GM21390 (cell line): ENCODE data around the gene TTC36.
A peak's percentile ranks its signal among the peaks of the same experiment; 100 is the strongest.
"Not testable (repeated sequence)": the region's sequence is repeated elsewhere in the genome, so short reads cannot be mapped to it uniquely, and the experiment has no call there.

ENCODE experiments used
- ATAC-seq: cut with Tn5 transposase; IDR thresholded peaks from one replicate; pipeline ENCODE4 v1.9.1; 2021; ENCODE audit not compliant: unreplicated experiment

The TTC36 gene, protein sequence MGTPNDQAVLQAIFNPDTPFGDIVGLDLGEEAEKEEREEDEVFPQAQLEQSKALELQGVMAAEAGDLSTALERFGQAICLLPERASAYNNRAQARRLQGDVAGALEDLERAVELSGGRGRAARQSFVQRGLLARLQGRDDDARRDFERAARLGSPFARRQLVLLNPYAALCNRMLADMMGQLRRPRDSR

GRCh38 chr11:118527109-118527508 is at the start of gene TTC36:
Gene TTC36 (plus strand): TSS chr11:118527474. CDS start chr11:118527495, 21 bp downstream.
- no peak for ATAC-seq

- not testable (repeated sequence) for ATAC-seq
Measured at GRCh38 chr11:118481238-118481637, 46.0 kb upstream of the TTC36 start.

- no peak for ATAC-seq
Measured at GRCh38 chr11:118484405-118484804, 42.9 kb upstream of the TTC36 start.

DNA sequence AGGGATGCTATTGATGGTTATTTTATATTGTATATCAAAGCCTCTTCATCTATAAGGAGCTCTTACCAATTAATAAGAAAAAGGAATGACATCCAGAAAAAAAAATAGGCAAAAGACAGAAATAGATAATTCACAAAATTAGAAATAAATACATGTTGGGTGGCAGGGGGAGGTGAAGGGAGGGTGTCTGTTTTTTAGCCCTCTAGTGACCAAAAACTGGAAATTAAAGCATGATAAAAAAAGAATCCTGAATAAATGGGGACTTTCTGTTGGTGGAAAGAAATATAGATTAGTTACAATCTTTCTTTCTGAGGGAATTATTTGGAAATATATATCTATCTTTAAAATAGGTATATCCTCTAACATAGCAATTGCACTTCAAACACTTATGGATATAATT is 42.0 kb upstream of the TTC36 start:
- no peak for ATAC-seq

- no peak for ATAC-seq
Measured at GRCh38 chr11:118488480-118489109, 38.7 kb upstream of the TTC36 start.

- ATAC-seq: no peak
Measured at GRCh38 chr11:118491041-118491440, 36.2 kb upstream of the TTC36 start.

DNA sequence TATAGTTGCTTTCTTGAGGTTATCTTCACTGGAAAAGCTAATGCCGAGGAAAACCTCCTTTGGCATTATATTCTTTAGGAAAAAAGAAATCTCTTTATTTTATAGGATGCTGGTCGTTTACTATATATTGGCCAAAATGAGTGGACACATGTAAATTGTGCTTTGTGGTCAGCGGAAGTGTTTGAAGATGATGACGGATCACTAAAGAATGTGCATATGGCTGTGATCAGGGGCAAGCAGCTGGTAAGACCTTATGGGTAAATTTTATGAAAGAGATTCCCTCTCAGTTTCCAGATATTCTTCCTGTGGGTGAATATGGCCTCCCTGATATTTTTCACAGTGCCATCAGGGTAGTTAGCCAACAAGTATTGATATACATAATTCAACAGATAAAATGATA is 29.4 kb upstream of the TTC36 start:
- no peak for ATAC-seq

GRCh38 chr11:118503216-118503615 is 24.1 kb upstream of the TTC36 start:
- ATAC-seq: no peak

DNA sequence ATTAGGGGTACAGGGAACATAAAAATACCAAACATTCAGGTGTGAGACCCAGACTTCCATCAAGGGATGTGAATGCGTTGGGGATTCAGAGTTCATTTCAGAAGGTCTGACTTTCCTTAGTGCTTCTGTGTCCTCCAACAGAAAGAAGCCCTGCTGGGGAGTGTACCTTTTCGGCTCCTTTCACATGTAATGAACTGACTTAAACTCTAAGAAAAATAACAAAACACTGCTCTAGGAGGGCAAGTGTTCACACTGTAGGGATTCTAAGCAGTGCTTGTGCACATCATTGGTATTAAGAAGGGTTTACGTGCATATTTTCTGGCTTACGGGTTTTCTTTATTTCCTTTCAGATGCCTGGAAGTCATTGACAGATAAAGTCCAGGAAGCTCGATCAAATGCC is 15.7 kb upstream of the TTC36 start:
- ATAC-seq: no peak

- ATAC-seq: no peak
Measured at GRCh38 chr11:118514103-118514502, 13.2 kb upstream of the TTC36 start.

DNA sequence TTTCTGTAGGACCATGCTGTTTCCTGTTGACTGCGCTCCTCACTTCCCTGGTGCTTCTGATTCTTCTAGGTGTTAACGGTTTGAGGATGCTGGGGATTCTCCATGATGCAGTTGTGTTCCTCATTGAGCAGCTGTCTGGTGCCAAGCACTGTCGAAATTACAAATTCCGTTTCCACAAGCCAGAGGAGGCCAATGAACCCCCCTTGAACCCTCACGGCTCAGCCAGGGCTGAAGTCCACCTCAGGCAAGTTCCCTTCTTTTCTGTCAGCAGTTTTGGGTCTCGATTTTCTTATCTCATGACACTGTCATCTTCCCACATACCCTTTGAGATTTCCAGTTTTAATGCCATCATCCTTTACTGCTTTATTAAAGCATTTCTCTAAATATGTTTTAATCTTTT is 7.7 kb upstream of the TTC36 start:
- ATAC-seq: no peak

GRCh38 chr11:118521892-118522311 is 5.4 kb upstream of the TTC36 start:
- no peak for ATAC-seq

- no peak for ATAC-seq
Measured at GRCh38 chr11:118522571-118523072, 4.7 kb upstream of the TTC36 start.

- ATAC-seq: no peak
Measured at GRCh38 chr11:118524356-118524755, 2.9 kb upstream of the TTC36 start.

DNA sequence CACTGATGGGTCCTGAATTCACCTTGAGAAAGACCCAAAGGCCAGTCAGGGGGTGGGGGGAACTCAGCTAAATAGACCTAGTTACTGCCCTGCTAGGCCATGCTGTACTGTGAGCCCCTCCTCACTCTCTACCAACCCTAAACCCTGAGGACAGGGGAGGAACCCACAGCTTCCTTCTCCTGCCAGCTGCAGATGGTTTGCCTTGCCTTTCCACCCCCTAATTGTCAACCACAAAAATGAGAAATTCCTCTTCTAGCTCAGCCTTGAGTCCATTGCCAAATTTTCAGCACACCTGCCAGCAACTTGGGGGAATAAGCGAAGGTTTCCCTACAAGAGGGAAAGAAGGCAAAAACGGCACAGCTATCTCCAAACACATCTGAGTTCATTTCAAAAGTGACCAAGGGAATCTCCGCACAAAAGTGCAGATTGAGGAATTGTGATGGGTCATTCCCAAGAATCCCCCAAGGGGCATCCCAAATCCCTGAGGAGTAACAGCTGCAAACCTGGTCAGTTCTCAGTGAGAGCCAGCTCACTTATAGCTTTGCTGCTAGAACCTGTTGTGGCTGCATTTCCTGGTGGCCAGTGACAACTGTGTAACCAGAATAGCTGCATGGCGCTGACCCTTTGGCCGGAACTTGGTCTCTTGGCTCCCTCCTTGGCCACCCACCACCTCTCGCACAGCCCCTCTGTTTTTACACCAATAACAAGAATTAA is 2.4 kb upstream of the TTC36 start:
- ATAC-seq: no peak

GRCh38 chr11:118526688-118527087 is 586 bp upstream of the TTC36 start:
- ATAC-seq: no peak

DNA sequence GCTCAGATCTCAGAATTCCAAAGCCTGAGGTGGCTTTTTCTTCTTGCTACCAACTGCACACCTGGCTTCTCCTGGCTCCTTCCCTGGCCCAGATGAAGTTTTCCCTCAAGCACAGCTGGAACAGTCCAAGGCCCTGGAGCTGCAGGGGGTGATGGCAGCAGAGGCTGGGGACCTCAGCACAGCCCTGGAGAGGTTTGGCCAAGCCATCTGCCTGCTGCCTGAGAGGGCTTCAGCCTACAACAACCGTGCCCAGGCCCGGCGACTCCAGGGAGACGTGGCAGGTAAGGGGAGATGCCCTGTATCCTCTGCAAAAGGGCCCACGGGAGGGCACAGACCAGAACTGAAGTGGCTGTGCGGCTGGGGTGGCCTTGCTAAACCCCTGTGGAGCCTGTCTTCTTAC is 1.2 kb downstream of the TTC36 start:
- ATAC-seq: no peak

DNA sequence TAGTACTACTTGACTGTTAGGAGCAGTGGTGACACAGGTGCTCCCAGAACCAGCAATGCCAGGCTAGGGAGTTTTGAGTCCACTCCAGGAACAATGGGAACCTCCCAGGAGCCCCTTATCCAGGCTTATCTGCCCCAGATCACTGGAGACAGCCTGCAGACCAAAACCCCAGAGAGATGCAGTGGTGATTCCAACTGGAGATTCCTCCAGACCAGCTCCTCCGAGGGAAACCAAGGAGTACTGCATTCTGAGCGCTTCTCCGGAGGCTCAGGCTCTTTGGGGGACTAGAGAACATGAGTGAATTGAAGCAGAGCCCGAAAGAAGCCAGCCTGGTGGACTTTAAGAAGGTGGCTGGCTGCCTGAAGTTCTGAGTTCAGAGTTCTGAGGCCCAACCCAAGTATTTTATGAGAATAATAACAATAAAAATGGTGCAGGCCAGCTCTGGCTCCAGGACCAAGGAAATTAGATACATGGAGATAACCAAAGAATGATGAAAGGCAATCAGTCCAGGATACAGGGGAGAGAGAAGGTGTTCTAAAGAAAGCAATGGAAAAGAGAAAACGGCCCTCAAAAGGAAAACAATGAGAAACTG is 2.4 kb downstream of the TTC36 start:
- no peak for ATAC-seq

- ATAC-seq: peak; percentile 11
Measured at GRCh38 chr11:118530180-118530682, 3.0 kb downstream of the TTC36 start.

DNA sequence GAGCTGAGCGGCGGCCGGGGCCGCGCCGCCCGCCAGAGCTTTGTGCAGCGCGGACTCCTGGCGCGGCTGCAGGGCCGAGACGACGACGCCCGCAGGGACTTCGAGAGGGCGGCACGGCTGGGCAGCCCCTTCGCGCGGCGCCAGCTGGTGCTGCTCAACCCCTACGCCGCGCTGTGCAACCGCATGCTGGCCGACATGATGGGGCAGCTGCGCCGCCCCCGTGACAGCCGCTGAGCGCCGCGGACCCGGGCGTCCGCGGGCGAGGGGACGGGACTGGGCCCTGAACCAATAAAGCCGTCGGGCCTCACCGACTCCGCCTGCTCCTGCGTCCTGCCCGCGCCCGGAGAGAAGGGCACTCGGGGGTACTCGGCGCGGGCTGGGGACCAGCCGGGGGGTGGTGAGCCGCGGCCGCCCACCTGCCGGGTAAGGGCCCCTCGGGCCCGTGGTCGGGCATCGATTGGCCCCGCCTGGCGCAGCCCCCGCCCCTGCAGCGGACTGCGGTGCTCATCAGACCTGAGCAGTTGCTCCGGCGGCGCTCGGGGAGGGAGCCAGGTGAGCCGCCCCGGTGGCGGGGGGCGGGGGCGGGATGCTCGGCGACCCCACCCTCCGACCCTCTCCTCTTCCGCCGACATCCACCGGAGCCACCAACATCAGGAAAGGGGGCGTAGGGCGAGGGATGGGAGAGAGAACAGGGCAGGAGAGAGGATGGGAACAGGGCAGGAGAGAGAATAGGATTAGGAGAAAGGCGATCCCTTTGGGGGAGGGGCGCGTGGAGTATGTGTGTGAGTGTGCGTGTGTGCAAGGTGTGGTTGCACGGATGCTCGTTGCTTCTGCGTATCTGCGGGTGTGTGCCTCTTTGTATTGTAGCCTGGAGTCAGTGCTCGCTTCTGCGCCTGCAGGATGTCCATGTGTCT is 3.7 kb downstream of the TTC36 start, which contains the start of gene TMEM25:
Gene TMEM25 (plus strand): TSS at position 510 of the 914 bp plus-strand sequence. CDS start 610 bp downstream, outside the sequence.
- ATAC-seq: peak; percentile 61
